Caco-2 (cell line): ENCODE measurements around the gene MSANTD2. TPM values are rescaled to one million over a fixed set of nuclear protein-coding genes. Genes with fewer than 3 reads are reported as not detected.

ENCODE experiments used
- BruUV-seq: library from RNA; stranded (reverse); fragments of 400-500 nt; replicated peaks from 2 replicates; lab custom pipeline; 2021; lab: Mats Ljungman, UMichigan
- CTCF ChIA-PET: fragments of 300-600 bp; sonication (Branson Sonifier 250); formaldehyde crosslinking; loops from one replicate; lab custom pipeline; 2022; ENCODE audit warnings: antibody characterized with exemption; lab: Charles Lee
- POLR2A ChIA-PET: fragments of 300-600 bp; sonication (Branson Sonifier 250); formaldehyde crosslinking; loops from one replicate; lab custom pipeline; 2022; ENCODE audit warnings: antibody characterized with exemption; lab: Charles Lee
- DNase-seq, 2 experiments: peaks; one replicate each; pipeline versions ENCODE4 v3.0.0 to v3.0.0-alpha.2; 2020 to 2022
- H3K27me3 ChIP-seq: replicated peaks from 2 replicates; pipeline ENCODE4 v1.6.0; 2011; ENCODE audit warnings: low read length; ENCODE audit not compliant: control insufficient read depth, insufficient read depth
- H3K36me3 ChIP-seq: 2 replicates; pipeline ENCODE4 v1.5.1; 2011; ENCODE audit warnings: low read length; ENCODE audit not compliant: control insufficient read depth, insufficient read depth
- H3K4me1 ChIP-seq: fragments of 250-450 bp; sonication (Bioruptor Pico); 2 replicates; pipeline ENCODE4 v1.5.1; 2020; ENCODE audit warnings: mild to moderate bottlenecking
- H3K4me3 ChIP-seq: 2 replicates; pipeline ENCODE4 v1.5.1; 2011; ENCODE audit warnings: low read depth, mild to moderate bottlenecking, control low read depth, low read length
- H3K9me3 ChIP-seq: fragments of 250-450 bp; sonication (Bioruptor Pico); 2 replicates; pipeline ENCODE4 v1.5.1; 2020; ENCODE audit warnings: mild to moderate bottlenecking, moderate library complexity
- H3K27ac Mint-ChIP-seq: one replicate; pipeline ENCODE4 v1.8.0; 2022; ENCODE audit warnings: mixed read lengths; ENCODE audit not compliant: unreplicated experiment
- H3K27me3 Mint-ChIP-seq: one replicate; pipeline ENCODE4 v1.8.0; 2022; ENCODE audit warnings: mixed read lengths; ENCODE audit not compliant: insufficient read depth, unreplicated experiment
- H3K36me3 Mint-ChIP-seq: one replicate; pipeline ENCODE4 v1.8.0; 2022; ENCODE audit warnings: mild to moderate bottlenecking, mixed read lengths; ENCODE audit not compliant: insufficient read depth, unreplicated experiment
- H3K4me1 Mint-ChIP-seq: one replicate; pipeline ENCODE4 v1.8.0; 2022; ENCODE audit warnings: low read depth, mixed read lengths; ENCODE audit not compliant: unreplicated experiment
- H3K4me3 Mint-ChIP-seq: one replicate; pipeline ENCODE4 v1.8.0; 2022; ENCODE audit warnings: mild to moderate bottlenecking, moderate library complexity, mixed read lengths; ENCODE audit not compliant: unreplicated experiment
- H3K9me3 Mint-ChIP-seq: one replicate; pipeline ENCODE4 v1.8.0; 2022; ENCODE audit warnings: mixed read lengths; ENCODE audit not compliant: unreplicated experiment
- CTCF ChIP-seq, 2 experiments: fragments of 200-600 bp in 1 of 2; IDR thresholded peaks; 1 replicate in 1 of 2; 2 replicates in 1 of 2; pipeline versions ENCODE4 v1.5.1 to v1.8.0; 2011 to 2022; ENCODE audit warnings: antibody characterized with exemption in 1 of 2, control low read depth in 1 of 2, inconsistent platforms in 1 of 2, low read depth in 1 of 2, low read length in 1 of 2, mild to moderate bottlenecking in 1 of 2, moderate library complexity in 1 of 2; ENCODE audit not compliant: insufficient read depth in 1 of 2, severe bottlenecking in 1 of 2, unreplicated experiment in 1 of 2
- intact Hi-C: fragments of 100-400 bp; cut with micrococcal nuclease; formaldehyde crosslinking; loops from one replicate; pipeline ENCODE4 v1.10.0; 2022; ENCODE audit not compliant: unreplicated experiment
- total RNA-seq: library from RNA; stranded (reverse); gene quantifications from 2 replicates; pipeline ENCODE4 v1.2.3, GENCODE V29; 2022

Gene MSANTD2
- total RNA-seq, 1 experiment from 2014 or later = 28.3 TPM

- ChIA-PET POLR2A (interaction anchor here (1.0 to 2.1 kb wide), 8 partner anchors 11 to 130 kb away, joined by 3 to 14 read pairs (median 6); partner anchors contain the start of genes MSANTD2, SIAE, SPA17 and TBRG1), CTCF (interaction anchor here (0.5 to 2.2 kb wide), 28 partner anchors 9 to 1567 kb away, joined by 3 to 71 read pairs (median 4); partner anchors contain the start of genes ESAM, MSANTD2, ROBO3 and SIAE)
- Histone ChIP-seq H3K36me3 (no peaks in the 10 kb centered on the region), H3K4me3 (peak overlapping the region; percentile 57), H3K4me1 (peaks cover 25% of the 10 kb centered on the region), H3K27me3 (peaks cover under 1% of the 10 kb centered on the region; the same call in 1 of the 2 replicates), H3K9me3 (no peaks in the 10 kb centered on the region)
- peaks cover 9% of the 10 kb centered on the region for H3K36me3 Mint-ChIP-seq
- no peaks in the 10 kb centered on the region for H3K9me3 Mint-ChIP-seq
- H3K27ac Mint-ChIP-seq = peak overlapping the region; percentile 60
- H3K27me3 Mint-ChIP-seq = peaks cover 7% of the 10 kb centered on the region
- H3K4me3 Mint-ChIP-seq = peak overlapping the region; percentile 84
- BruUV-seq = no TSS peak
- peak; percentile 94 to 98 for DNase-seq
- intact Hi-C loops = loop anchor here (1.0 kb wide), 8 partner anchors 7 to 91 kb away; partner anchors contain the start of genes ESAM, NRGN, SIAE and SPA17
- peaks cover 17% of the 10 kb centered on the region for H3K4me1 Mint-ChIP-seq
- TF ChIP-seq CTCF (IDR thresholded peaks at IDR 0.05; ENCODE audit: insufficient read depth in 1 of 2, low read depth in 1 of 2, low read length in 1 of 2, severe bottlenecking in 1 of 2, unreplicated experiment in 1 of 2) = peak; percentile 75 to 94
Measured at GRCh38 chr11:124746621-124747243, 53.5 kb downstream of the MSANTD2 start.

GRCh38 chr11:124745835-124746620 is 54.2 kb downstream of the MSANTD2 start:
- H3K4me1 Mint-ChIP-seq = peaks cover 17% of the 10 kb centered on the region
- peak overlapping the region; percentile 60 for H3K27ac Mint-ChIP-seq
- peak; percentile 76 to 77 for DNase-seq
- intact Hi-C loops = loop anchor here (1.0 kb wide), 4 partner anchors 21 to 91 kb away; no protein-coding TSS in a partner anchor
- peak overlapping the region; percentile 84 for H3K4me3 Mint-ChIP-seq
- peak; percentile 45 to 58 for TF ChIP-seq CTCF (IDR thresholded peaks at IDR 0.05; ENCODE audit: insufficient read depth in 1 of 2, low read depth in 1 of 2, low read length in 1 of 2, severe bottlenecking in 1 of 2, unreplicated experiment in 1 of 2)
- Histone ChIP-seq H3K4me1 (peaks cover 25% of the 10 kb centered on the region), H3K27me3 (peaks cover 2% of the 10 kb centered on the region; the same call in 1 of the 2 replicates), H3K9me3 (no peaks in the 10 kb centered on the region), H3K4me3 (peak overlapping the region; percentile 57), H3K36me3 (no peaks in the 10 kb centered on the region)
- H3K27me3 Mint-ChIP-seq = peaks cover 11% of the 10 kb centered on the region
- TSS peak; percentile 56 for BruUV-seq
- ChIA-PET CTCF (interaction anchor here (0.5 to 2.2 kb wide), 32 partner anchors 10 to 1567 kb away, joined by 3 to 71 read pairs (median 4); partner anchors contain the start of genes ESAM, MSANTD2, ROBO3 and SIAE), POLR2A (interaction anchor here (1.0 to 2.1 kb wide), 8 partner anchors 12 to 130 kb away, joined by 3 to 14 read pairs (median 6); partner anchors contain the start of genes MSANTD2, SIAE, SPA17 and TBRG1)
- no peaks in the 10 kb centered on the region for H3K9me3 Mint-ChIP-seq
- H3K36me3 Mint-ChIP-seq = peaks cover 9% of the 10 kb centered on the region
